ENCODE results near the gene SPACA6.

DNA sequence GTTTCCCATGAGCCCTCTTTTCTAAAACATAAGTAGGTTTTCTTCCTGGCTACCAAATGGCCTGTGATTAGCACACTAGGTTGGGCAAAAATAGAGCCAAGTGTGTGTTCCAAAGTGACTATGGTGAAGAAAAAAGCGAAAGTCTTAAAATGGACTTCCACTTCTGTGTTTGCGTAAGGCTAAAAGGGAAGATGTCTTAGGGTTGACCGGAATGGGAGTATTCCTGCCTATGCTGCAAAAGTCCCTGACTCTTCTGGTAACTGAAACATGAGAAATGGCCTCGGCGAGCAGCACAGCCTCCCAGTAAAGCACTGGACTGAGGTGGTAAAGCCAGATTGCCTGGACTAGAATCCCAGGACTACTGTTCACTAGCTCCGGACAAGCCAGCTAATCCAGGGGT, 61.0 kb downstream of the SPACA6 start:
- TF ChIP-seq, protein P1, sequence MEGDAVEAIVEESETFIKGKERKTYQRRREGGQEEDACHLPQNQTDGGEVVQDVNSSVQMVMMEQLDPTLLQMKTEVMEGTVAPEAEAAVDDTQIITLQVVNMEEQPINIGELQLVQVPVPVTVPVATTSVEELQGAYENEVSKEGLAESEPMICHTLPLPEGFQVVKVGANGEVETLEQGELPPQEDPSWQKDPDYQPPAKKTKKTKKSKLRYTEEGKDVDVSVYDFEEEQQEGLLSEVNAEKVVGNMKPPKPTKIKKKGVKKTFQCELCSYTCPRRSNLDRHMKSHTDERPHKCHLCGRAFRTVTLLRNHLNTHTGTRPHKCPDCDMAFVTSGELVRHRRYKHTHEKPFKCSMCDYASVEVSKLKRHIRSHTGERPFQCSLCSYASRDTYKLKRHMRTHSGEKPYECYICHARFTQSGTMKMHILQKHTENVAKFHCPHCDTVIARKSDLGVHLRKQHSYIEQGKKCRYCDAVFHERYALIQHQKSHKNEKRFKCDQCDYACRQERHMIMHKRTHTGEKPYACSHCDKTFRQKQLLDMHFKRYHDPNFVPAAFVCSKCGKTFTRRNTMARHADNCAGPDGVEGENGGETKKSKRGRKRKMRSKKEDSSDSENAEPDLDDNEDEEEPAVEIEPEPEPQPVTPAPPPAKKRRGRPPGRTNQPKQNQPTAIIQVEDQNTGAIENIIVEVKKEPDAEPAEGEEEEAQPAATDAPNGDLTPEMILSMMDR (IDR thresholded peaks at IDR 0.05) = no peak
- TF ChIP-seq POLR2A (IDR thresholded peaks at IDR 0.05; ENCODE audit: low read depth) (no peak), POLR2AphosphoS5 (IDR thresholded peaks at IDR 0.05) (no peak)

Data from esophagus muscularis mucosa (tissue), 3 donors.